ENCODE data around the gene MED29.
"Not testable (repeated sequence)": the region's sequence is repeated elsewhere in the genome, so short reads cannot be mapped to it uniquely, and the experiment has no call there.

MED29 gene

GRCh38 chr19:39370735-39371134 is 20.4 kb upstream of the MED29 start:
- peak; percentile 37 for DNase-seq (ENCODE audit: low read depth, low spot score)

DNA sequence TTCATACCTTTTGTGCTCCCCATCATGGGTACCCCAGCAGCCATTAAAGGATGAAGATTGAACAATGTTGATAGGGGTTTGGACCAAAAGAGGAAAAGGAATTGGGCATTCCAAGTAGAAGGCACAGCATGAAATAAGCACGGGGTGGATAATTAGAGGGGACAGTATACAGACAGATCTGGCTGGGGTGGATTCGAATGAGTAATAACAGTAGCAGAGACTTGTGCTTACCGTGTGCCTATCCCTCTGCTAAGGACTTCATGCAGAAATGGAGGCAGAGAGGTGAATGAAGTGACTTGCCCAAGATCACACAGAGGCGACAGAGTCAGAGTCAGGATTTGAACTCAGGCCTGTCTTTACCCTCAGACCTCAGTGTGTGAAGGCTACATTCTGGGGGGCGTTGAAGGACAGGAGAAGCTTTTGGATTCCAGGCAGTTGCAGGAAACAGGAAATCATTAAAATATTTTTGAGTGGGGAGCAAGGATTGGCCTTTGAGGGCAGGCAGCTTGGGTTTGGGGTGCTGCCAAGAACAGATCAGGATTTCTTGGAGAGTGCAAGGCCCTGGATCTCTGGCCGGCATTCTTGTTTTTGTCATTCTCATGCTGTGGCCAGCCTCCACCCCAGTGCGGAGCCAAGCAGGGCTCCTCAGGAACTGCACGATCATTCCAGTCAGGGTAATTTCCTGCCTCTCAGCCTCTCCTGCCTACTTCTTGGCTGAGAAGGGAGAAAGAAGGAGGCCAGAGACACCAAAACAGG is 19.0 kb upstream of the MED29 start:
- no peak for DNase-seq (ENCODE audit: low read depth, low spot score)

DNA sequence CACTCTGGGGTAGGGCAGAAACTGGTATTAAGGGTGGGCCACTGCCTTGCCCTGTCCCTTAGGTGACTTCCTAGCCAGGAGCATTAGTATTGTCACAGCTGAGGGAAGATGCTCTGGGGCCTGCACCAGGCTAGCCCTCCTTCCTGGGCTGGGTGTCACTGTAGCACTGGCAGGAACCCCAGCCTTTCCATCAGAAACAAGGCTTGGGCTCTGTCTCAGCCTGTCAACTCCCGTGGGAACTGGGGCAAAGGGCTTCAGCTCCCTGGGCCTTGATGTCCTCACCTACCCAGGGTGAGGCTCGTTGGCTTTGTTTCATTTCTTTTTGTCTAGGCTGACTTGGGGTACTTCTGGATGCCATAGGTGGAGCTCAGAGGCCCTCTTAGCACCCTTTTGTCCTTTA is 18.2 kb upstream of the MED29 start:
- no peak for DNase-seq (ENCODE audit: low read depth, low spot score)

DNA sequence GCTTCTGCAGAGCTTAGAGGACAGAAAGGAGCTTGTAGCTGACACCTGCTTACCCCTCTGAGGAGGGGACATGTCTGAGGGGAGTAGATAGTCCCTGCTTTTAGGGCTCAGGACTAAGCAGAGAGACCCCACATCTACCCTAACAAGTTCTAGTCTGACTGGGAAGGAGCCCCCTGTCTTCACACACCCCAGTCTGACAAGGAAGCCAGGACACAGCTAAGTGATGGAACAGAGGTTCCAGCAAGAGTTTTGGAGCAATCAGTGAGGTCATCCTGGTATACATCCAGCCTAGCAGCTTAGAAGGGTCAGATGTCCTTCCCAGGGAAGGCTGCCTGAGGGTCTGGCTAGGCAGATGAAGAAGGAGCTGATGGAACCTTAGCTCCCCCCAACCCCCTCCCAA is 15.2 kb upstream of the MED29 start:
- no peak for DNase-seq (ENCODE audit: low read depth, low spot score)

DNA sequence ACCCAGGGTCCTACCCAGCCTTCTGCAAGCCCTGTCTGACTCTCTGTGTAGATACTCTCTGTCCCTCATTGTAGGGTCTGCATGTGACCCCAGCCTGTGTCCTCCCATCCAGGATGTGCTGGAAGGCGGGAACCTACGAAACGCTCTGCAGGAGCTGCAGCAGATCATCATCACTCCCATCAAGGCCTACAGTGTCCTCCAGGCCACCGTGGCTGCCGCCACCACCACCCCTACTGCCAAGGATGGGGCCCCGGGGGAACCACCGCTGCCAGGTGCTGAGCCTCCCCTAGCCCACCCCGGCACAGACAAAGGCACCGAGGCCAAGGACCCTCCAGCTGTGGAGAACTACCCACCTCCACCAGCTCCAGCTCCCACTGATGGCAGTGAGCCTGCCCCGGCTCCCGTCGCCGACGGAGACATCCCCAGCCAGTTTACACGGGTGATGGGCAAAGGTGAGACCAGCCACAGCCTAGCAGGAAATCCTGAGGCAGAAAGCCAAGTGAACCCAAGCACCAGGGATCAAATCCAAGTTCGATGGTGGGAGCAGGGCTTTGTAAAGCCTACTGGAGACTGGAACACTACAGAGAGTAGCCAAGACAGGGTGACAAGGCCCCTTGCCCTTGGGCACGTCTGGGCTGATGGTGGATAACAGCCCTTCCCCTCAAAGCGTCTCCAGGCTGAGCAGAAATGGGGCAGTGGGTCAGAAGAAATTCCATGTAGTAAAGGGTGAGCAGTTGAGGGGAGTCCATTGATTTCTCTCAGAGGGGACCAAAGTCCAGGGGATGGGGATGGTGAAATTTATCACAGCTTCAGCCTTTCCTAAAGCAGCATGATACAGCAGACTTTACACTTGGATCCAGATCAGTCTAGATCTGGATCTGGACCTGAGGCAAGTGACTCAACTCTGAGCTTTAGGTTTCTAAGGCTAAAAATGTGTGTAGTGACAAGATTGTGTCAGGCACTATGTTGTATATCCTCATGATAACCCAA is 13.5 kb upstream of the MED29 start:
- DNase-seq (ENCODE audit: low read depth, low spot score): no peak

DNA sequence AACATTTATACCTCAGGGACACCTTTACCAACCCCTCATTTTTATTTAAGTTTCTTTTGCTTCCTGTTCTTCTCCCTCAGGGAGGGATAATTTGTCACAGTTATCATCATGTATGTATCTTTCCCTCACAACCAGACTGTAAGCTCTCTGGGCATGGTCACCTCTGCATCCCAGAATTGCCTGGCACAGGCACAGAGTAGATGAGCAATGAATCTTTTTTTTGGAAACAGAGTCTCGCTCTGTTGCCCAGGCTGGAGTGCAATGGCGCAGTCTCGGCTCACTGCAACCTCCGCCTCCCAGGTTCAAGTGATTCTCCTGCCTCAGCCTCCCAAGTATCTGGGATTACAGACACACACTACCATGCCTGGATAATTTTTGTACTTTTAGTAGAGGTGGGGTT is 11.8 kb upstream of the MED29 start:
- not testable (repeated sequence) for DNase-seq (ENCODE audit: low read depth, low spot score)

DNA sequence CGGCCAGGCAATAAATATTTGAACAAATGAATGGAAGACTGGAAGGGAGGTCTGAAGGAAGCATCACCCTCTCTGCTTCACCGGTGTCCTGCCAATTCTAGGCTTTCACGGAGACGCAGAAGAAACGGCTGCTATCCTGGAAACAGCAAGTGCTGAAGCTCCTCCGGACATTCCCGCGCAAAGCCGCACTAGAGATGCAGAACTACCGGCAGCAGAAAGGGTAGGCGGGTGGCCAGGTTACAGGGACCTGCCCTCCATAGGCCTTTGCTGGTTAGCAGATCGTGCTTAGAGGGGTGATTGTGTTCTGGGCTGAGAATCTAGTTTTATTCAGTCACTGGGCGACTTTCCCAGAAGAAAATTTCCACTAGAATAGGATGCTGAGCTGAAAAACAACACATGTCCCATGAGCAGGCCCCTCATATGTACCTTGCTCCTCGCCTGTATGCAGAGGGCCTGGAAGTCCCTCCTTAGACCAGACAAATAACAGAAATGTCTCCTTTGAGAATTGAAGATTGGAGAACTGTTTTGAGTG is 11.2 kb upstream of the MED29 start:
- DNase-seq (ENCODE audit: low read depth, low spot score): no peak

- no peak for DNase-seq (ENCODE audit: low read depth, low spot score)
These were observed 10.4 kb upstream of the MED29 start for GRCh38 chr19:39380521-39381502.

DNA sequence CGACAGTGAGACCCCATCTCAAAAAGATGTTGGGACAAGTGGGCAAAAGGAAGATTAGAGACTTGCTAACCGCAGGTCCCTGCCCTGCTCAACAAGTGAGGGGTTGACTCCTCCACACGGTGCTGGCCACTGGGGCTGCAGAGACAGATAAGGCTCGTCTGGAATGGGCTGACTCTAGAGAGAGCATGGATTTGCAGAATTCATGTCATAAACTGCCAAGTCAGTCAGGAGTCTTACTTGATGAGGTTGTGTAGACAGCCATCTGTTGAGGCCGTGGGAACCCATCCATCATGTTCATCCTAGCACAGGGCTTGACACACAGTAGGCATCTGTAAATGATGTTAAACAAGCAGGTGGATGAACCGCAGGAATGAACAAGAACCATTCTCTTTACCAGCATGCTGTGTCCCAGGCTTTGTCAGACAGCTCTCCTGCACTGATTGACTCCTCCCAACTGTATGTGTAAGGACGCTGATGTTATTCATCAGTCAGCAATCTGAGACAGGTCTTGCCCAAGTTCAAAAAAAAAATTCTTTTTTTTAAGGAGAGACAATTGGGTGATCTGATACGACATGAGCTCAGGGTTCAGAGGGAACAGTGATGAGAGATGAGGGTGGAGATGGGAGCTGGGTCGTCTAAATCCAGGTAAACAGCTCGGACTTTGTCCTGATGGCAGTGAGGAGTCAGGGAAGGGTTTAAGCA is 9.1 kb upstream of the MED29 start:
- no peak for DNase-seq (ENCODE audit: low read depth, low spot score)

- no peak for DNase-seq (ENCODE audit: low read depth, low spot score)
These were observed 8.0 kb upstream of the MED29 start for GRCh38 chr19:39382991-39383828.

- no peak for DNase-seq (ENCODE audit: low read depth, low spot score)
These were observed 6.2 kb upstream of the MED29 start for GRCh38 chr19:39384839-39385568.

- no peak for DNase-seq (ENCODE audit: low read depth, low spot score)
These were observed 5.4 kb upstream of the MED29 start for GRCh38 chr19:39385629-39386411.

GRCh38 chr19:39386557-39386956 is 4.6 kb upstream of the MED29 start:
- DNase-seq (ENCODE audit: low read depth, low spot score): no peak

DNA sequence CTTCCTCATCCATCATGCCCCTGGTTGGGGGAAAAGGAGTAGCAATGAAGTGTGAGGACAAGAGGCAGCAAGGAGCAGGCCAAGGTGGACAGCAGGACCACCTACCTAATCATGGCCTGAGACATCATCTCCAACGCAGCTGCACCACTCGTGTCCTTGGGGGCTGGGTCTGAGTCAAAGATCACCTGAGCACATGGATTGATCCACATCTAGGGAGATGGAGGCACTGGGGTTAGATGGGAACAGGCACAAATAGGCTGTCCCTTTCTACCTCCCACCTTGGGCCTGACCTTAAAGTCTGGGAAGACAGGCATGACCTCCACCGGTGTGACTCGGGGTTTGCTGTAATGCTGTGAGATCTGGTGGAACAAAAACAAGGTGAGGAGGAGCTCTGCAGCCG is 2.5 kb upstream of the MED29 start:
- no peak for DNase-seq (ENCODE audit: low read depth, low spot score)

GRCh38 chr19:39389631-39390414 is 1.4 kb upstream of the MED29 start:
- DNase-seq (ENCODE audit: low read depth, low spot score): no peak

DNA sequence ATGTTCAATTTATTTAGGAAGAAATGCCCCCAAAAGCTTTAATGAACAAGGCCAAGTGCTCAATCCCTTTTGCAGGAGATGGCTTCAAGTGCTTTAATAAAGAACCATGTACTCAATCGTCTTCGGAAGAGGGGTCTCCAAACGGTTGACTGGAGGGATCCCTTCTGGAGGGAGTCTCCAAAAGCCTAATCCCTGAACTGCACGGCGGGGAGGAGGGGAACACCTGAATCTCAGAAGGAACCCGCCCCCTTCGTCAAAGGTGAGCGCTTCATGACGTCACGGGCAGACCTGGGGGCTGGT is 777 bp upstream of the MED29 start:
- no peak for DNase-seq (ENCODE audit: low read depth, low spot score)
